K562 (cell line): Measurements from ENCODE around the gene CNP. TPM values are rescaled to one million over a fixed set of nuclear protein-coding genes. Genes with fewer than 3 reads are reported as not detected.
A peak's percentile ranks its signal among the peaks of the same experiment; 100 is the strongest.

ENCODE experiments used
- ARID1B ChIP-seq: fragments of 450-650 bp; IDR thresholded peaks from 2 replicates; pipeline ENCODE4 v1.6.1; 2016; ENCODE audit warnings: antibody characterized with exemption, mild to moderate bottlenecking, inconsistent platforms
- CBX5 ChIP-seq: IDR thresholded peaks from 2 replicates; pipeline ENCODE4 v1.6.1; 2014; ENCODE audit warnings: low read depth, borderline replicate concordance
- ELF4 ChIP-seq: fragments of 450-650 bp; formaldehyde crosslinking; IDR thresholded peaks from 2 replicates; pipeline ENCODE4 v1.4.0; 2022; ENCODE audit warnings: missing genetic modification characterization
- GTF2A2 ChIP-seq: IDR thresholded peaks from 2 replicates; pipeline ENCODE4 v1.6.1; 2016; ENCODE audit warnings: mild to moderate bottlenecking, missing genetic modification characterization, missing compliant biosample characterization
- KAT8 ChIP-seq: fragments of 450-650 bp; IDR thresholded peaks from 2 replicates; pipeline ENCODE4 v1.6.1; 2016; ENCODE audit warnings: low read depth, mild to moderate bottlenecking
- MCM2 ChIP-seq: fragments of 450-650 bp; IDR thresholded peaks from 2 replicates; pipeline ENCODE4 v1.6.1; 2017; ENCODE audit warnings: low read depth, mild to moderate bottlenecking
- MXI1 ChIP-seq: IDR thresholded peaks from 2 replicates; pipeline ENCODE4 v1.6.1; 2011; ENCODE audit warnings: low read depth, mild to moderate bottlenecking, improper control_type of control experiment, low read length
- NELFE ChIP-seq: IDR thresholded peaks from 2 replicates; pipeline ENCODE4 v1.6.1; 2011; ENCODE audit warnings: mild to moderate bottlenecking; ENCODE audit not compliant: insufficient read depth, insufficient read length
- SP1 ChIP-seq: sonication (generic); formaldehyde crosslinking; IDR thresholded peaks from 2 replicates; pipeline ENCODE4 v1.8.1; 2022; ENCODE audit warnings: mild to moderate bottlenecking, missing genetic modification reagents
- SPI1 ChIP-seq: IDR thresholded peaks from 2 replicates; pipeline ENCODE4 v1.6.1; 2011; ENCODE audit warnings: low read depth, low read length, control low read depth, borderline replicate concordance
- TAF1 ChIP-seq: IDR thresholded peaks from 2 replicates; pipeline ENCODE4 v1.6.1; 2011; ENCODE audit warnings: mild to moderate bottlenecking, low read length, moderate library complexity; ENCODE audit not compliant: insufficient read depth, control insufficient read depth, severe bottlenecking; ENCODE audit errors: extremely low read depth
- TRIM24 ChIP-seq, 2 experiments: fragments of 450-650 bp; IDR thresholded peaks; 2 replicates each; pipeline ENCODE4 v1.6.1; 2016
- TRIM28 ChIP-seq: fragments of 450-650 bp; IDR thresholded peaks from 2 replicates; pipeline ENCODE4 v1.6.1; 2017
- ZFX ChIP-seq: sonication (generic); formaldehyde crosslinking; IDR thresholded peaks from 2 replicates; pipeline ENCODE4 v1.8.0; 2022; ENCODE audit warnings: mild to moderate bottlenecking, missing genetic modification reagents, moderate library complexity
- ZNF212 ChIP-seq: fragments of 450-650 bp; formaldehyde crosslinking; IDR thresholded peaks from 2 replicates; pipeline ENCODE4 v1.4.0; 2020; ENCODE audit warnings: mild to moderate bottlenecking
- ZNF316 ChIP-seq: fragments of 450-650 bp; IDR thresholded peaks from 2 replicates; pipeline ENCODE4 v1.6.1; 2016
- polyA plus RNA-seq, 8 experiments: library from polyadenylated mRNA; depleted of rRNA in 4 of 8; stranded (reverse) in 5 of 8; unstranded in 3 of 8; fragments of >200 nt; fragmentation: Nextera tagmentation in 2 of 8; fragmentation: Illumina TruSeq in 1 of 8; extraction: Ambion mirVana in 2 of 8; extraction: Trizol in 1 of 8; gene quantifications; 2 replicates each; pipeline versions ENCODE4 v1.2.1 to v1.2.3, GENCODE V29; 2011 to 2014; ENCODE audit warnings: inconsistent platforms in 1 of 8, missing spikeins in 1 of 8
- total RNA-seq, 7 experiments: library from RNA; depleted of rRNA in 6 of 7; stranded (reverse); fragments of >200 nt in 6 of 7; fragmentation: Illumina TruSeq in 2 of 7; extraction: Trizol in 2 of 7; gene quantifications; 2 replicates each; pipeline versions ENCODE4 v1.2.1 to v1.2.3, GENCODE V29; 2011 to 2021; ENCODE audit warnings: low replicate concordance in 1 of 7
- TF ChIP-seq, protein P1 (sequence below), 2 experiments: fragments of 250-450 bp in 1 of 2; fragments of 450-650 bp in 1 of 2; sonication (Bioruptor Pico) in 1 of 2; IDR thresholded peaks; 2 replicates each; pipeline versions ENCODE4 v1.6.1 to v1.8.0; 2016 to 2021; ENCODE audit warnings: mild to moderate bottlenecking in 2 of 2, moderate library complexity in 2 of 2, missing compliant biosample characterization in 1 of 2, missing genetic modification characterization in 1 of 2
- TF ChIP-seq, protein P2 (sequence below): IDR thresholded peaks from 2 replicates; pipeline ENCODE4 v1.6.1; 2011; ENCODE audit warnings: borderline replicate concordance, low read depth, mild to moderate bottlenecking, moderate library complexity, low read length; ENCODE audit not compliant: insufficient read depth, poor library complexity, severe bottlenecking
- TF ChIP-seq, protein P3 (sequence below): fragments of 450-650 bp; formaldehyde crosslinking; IDR thresholded peaks from 2 replicates; pipeline ENCODE4 v1.4.0; 2022; ENCODE audit warnings: missing genetic modification characterization
- TF ChIP-seq, protein P4 (sequence below): sonication (generic); formaldehyde crosslinking; IDR thresholded peaks from 2 replicates; pipeline ENCODE4 v1.8.0; 2022; ENCODE audit warnings: mild to moderate bottlenecking, missing genetic modification reagents, borderline replicate concordance
- TF ChIP-seq, protein P5 (sequence below), 2 experiments: fragments of 450-650 bp in 1 of 2; sonication (generic) in 1 of 2; formaldehyde crosslinking; conservative IDR thresholded peaks; 2 replicates each; pipeline versions ENCODE4 v1.4.0 to v1.8.1; 2020 to 2022; ENCODE audit warnings: mild to moderate bottlenecking in 1 of 2, missing genetic modification reagents in 1 of 2

Gene CNP
- total and polyA plus RNA-seq, 9 of the 15 experiments (the other 6 are each of a cell fraction or from before 2014, with no cell fraction given) = 1.7 to 52.0 (median 29.1) TPM

DNA sequence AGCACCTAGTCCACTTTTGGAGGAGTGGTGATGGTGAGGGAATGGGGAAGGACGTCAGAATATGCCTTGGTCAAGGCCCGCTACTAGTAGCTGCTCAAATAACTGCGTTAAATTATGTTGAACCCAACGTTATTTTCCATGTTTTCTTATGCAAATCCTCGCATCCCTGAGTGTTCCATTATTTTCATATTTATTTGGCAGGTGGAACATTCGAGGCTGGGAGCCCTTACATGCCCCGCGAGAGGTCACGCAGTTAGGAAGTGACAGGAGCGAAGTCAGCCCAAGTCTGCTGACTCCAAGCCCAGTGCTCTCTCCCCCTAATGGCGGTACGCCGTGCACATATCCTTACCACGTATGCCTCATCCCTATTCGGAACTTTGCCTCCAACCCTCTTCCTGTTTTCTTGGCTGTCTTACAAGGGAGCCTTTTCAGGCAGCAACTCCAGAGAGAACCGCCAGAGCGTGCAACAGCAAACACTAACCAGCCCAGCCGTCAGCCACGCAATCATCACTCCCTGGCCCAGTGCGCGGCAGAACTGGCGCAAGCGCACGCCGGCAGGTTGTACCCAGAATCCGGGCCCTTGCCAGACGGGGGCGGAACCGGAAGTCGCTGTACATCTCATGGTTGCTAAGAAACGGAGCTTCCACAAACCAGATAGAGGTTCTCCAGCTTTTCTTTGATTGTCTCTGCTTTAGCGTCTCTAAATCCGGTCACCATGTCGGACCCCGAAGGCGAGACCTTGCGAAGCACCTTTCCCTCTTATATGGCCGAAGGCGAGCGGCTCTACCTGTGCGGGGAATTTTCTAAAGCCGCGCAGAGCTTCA is 36.4 kb upstream of the CNP start, which contains the start of gene ODAD4 (continued):
- TF ChIP-seq MXI1 (no peak), TRIM24 (IDR thresholded peaks at IDR 0.05) (0 out of 4 replicates have a peak, but pooled peaks of 1 of the 2 experiments have one; percentile 24), CBX5 (0 out of 2 replicates have a peak, but pooled peaks have one; percentile 55), TRIM28 (peak; percentile 86), ZNF212 (no peak), MCM2 (no peak), ZNF316 (peak; percentile 9; the same call in 1 of the 2 replicates), ARID1B (peak; percentile 48; the same call in 1 of the 2 replicates), ZFX (peak; percentile 56; the same call in 1 of the 2 replicates), TAF1 (peak; percentile 78), SPI1 (peak; percentile 95), ELF4 (CRISPR knock-in tag) (no peak; the same call in 1 of the 2 replicates), NELFE (no peak), KAT8 (no peak), SP1 (peak; percentile 61; the same call in 1 of the 2 replicates), GTF2A2 (no peak)
- TF ChIP-seq, protein P1, sequence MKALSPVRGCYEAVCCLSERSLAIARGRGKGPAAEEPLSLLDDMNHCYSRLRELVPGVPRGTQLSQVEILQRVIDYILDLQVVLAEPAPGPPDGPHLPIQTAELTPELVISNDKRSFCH (CRISPR knock-in tag; IDR thresholded peaks at IDR 0.05) = no peak
- TF ChIP-seq, protein P1 (tag; IDR thresholded peaks at IDR 0.05) = peak; percentile 22; the same call in 1 of the 2 replicates
- TF ChIP-seq, protein P2, sequence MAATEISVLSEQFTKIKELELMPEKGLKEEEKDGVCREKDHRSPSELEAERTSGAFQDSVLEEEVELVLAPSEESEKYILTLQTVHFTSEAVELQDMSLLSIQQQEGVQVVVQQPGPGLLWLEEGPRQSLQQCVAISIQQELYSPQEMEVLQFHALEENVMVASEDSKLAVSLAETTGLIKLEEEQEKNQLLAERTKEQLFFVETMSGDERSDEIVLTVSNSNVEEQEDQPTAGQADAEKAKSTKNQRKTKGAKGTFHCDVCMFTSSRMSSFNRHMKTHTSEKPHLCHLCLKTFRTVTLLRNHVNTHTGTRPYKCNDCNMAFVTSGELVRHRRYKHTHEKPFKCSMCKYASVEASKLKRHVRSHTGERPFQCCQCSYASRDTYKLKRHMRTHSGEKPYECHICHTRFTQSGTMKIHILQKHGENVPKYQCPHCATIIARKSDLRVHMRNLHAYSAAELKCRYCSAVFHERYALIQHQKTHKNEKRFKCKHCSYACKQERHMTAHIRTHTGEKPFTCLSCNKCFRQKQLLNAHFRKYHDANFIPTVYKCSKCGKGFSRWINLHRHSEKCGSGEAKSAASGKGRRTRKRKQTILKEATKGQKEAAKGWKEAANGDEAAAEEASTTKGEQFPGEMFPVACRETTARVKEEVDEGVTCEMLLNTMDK = peak; percentile 72
- TF ChIP-seq, protein P3, sequence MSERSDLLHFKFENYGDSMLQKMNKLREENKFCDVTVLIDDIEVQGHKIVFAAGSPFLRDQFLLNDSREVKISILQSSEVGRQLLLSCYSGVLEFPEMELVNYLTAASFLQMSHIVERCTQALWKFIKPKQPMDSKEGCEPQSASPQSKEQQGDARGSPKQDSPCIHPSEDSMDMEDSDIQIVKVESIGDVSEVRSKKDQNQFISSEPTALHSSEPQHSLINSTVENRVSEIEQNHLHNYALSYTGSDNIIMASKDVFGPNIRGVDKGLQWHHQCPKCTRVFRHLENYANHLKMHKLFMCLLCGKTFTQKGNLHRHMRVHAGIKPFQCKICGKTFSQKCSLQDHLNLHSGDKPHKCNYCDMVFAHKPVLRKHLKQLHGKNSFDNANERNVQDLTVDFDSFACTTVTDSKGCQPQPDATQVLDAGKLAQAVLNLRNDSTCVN = 0 out of 2 replicates have a peak, but pooled peaks have one; percentile 44
- TF ChIP-seq, protein P4, sequence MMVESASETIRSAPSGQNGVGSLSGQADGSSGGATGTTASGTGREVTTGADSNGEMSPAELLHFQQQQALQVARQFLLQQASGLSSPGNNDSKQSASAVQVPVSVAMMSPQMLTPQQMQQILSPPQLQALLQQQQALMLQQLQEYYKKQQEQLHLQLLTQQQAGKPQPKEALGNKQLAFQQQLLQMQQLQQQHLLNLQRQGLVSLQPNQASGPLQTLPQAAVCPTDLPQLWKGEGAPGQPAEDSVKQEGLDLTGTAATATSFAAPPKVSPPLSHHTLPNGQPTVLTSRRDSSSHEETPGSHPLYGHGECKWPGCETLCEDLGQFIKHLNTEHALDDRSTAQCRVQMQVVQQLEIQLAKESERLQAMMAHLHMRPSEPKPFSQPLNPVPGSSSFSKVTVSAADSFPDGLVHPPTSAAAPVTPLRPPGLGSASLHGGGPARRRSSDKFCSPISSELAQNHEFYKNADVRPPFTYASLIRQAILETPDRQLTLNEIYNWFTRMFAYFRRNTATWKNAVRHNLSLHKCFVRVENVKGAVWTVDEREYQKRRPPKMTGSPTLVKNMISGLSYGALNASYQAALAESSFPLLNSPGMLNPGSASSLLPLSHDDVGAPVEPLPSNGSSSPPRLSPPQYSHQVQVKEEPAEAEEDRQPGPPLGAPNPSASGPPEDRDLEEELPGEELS (CRISPR knock-in tag) = no peak
- TF ChIP-seq, protein P5, sequence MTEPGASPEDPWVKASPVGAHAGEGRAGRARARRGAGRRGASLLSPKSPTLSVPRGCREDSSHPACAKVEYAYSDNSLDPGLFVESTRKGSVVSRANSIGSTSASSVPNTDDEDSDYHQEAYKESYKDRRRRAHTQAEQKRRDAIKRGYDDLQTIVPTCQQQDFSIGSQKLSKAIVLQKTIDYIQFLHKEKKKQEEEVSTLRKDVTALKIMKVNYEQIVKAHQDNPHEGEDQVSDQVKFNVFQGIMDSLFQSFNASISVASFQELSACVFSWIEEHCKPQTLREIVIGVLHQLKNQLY (CRISPR knock-in tag; conservative IDR thresholded peaks at IDR 0.05) = no peak
